Activated CD8-positive, alpha-beta T cell treated with anti-CD3 and anti-CD28 coated beads, Interleukin-2, amount 10 ng/mL, durations not matched to agents 7 days and 5 days (primary cell): ENCODE measurements around the gene ACO1. TPM values are rescaled to one million over a fixed set of nuclear protein-coding genes. Genes with fewer than 3 reads are reported as not detected.
A peak's percentile ranks its signal among the peaks of the same experiment; 100 is the strongest.

Experiments used
- ATAC-seq: fragments of 150-1000 bp; cut with Tn5 transposase; one replicate; pipeline ENCODE4 v1.10.0; 2021; ENCODE audit warnings: moderate library complexity
- CTCF ChIA-PET: fragments of 350-600 bp; sonication (Branson Sonifier 250); formaldehyde crosslinking; loops from one replicate; lab custom pipeline; 2021; ENCODE audit warnings: antibody characterized with exemption; lab: Charles Lee
- POLR2A ChIA-PET: fragments of 350-600 bp; sonication (Branson Sonifier 250); formaldehyde crosslinking; loops from one replicate; lab custom pipeline; 2021; ENCODE audit warnings: antibody characterized with exemption; lab: Charles Lee
- DNase-seq: peaks from one replicate; pipeline ENCODE4 v3.0.0-alpha.2; 2020
- H3K27ac Mint-ChIP-seq: one replicate; pipeline ENCODE4 v1.8.0; 2021; ENCODE audit warnings: mild to moderate bottlenecking, mixed read lengths
- H3K27me3 Mint-ChIP-seq: one replicate; pipeline ENCODE4 v1.8.0; 2021; ENCODE audit warnings: low read depth, mixed read lengths
- H3K36me3 Mint-ChIP-seq: one replicate; pipeline ENCODE4 v1.8.0; 2021; ENCODE audit warnings: low read depth, mixed read lengths
- H3K4me1 Mint-ChIP-seq: one replicate; pipeline ENCODE4 v1.8.0; 2021; ENCODE audit warnings: low read depth, mixed read lengths
- H3K4me3 Mint-ChIP-seq: one replicate; pipeline ENCODE4 v1.8.0; 2021; ENCODE audit warnings: mild to moderate bottlenecking, mixed read lengths
- H3K9me3 Mint-ChIP-seq: one replicate; pipeline ENCODE4 v1.8.0; 2022; ENCODE audit warnings: mixed read lengths; ENCODE audit not compliant: insufficient read depth
- total RNA-seq, 2 experiments: library from RNA; stranded (reverse); gene quantifications; one replicate each; pipeline ENCODE4 v1.2.3, GENCODE V29; 2021

Gene ACO1
- 1 to 10 TPM; 8.6 to 8.8 TPM for total RNA-seq

- no peaks in the 10 kb centered on the region for H3K9me3 Mint-ChIP-seq
- ChIA-PET POLR2A (interaction anchor here (0.6 to 1.2 kb wide), 6 partner anchors 118 to 196 kb away, joined by 3 to 6 read pairs (median 3); partner anchors contain the start of genes NDUFB6 and RIGI), CTCF (interaction anchor here (0.7 to 5.4 kb wide), 10 partner anchors 12 to 584 kb away, joined by 3 to 86 read pairs (median 6); partner anchors contain the start of genes NDUFB6 and RIGI)
- H3K4me3 Mint-ChIP-seq = peak within 1 kb of the TSS; percentile 78
- H3K27me3 Mint-ChIP-seq = peaks cover 31% of the 10 kb centered on the region
- H3K36me3 Mint-ChIP-seq = no peaks in the 10 kb centered on the region
- peak; percentile 98 for ATAC-seq
- H3K4me1 Mint-ChIP-seq = peaks cover 11% of the 10 kb centered on the region
- peak; percentile 87 for DNase-seq
- no peak within 1 kb of the TSS for H3K27ac Mint-ChIP-seq
Observed at GRCh38 chr9:32384364-32385151, at the start of gene ACO1. Gene ACO1 (plus strand): TSS chr9:32384643. CDS start chr9:32405507, 20,864 bp downstream.

GRCh38 chr9:32334916-32335895, 49.2 kb upstream of the ACO1 start:
- DNase-seq (no peak), ATAC-seq (no peak)
- POLR2A ChIA-PET = no interaction called here
- Mint-ChIP-seq H3K27me3 (peaks cover 7% of the 10 kb centered on the region), H3K27ac (no peak overlapping the region), H3K36me3 (no peaks in the 10 kb centered on the region), H3K4me3 (no peak overlapping the region), H3K9me3 (no peaks in the 10 kb centered on the region), H3K4me1 (no peaks in the 10 kb centered on the region)
- CTCF ChIA-PET = interaction anchor here (1.0 kb wide), 1 partner anchor 44 kb away, joined by 3 read pairs; no protein-coding TSS in a partner anchor

GRCh38 chr9:32339424-32339823, 45.0 kb upstream of the ACO1 start:
- ChIA-PET POLR2A (no interaction called here), CTCF (interaction anchor here (1.3 kb wide), 1 partner anchor 240 kb away, joined by 4 read pairs; no protein-coding TSS in a partner anchor)
- Mint-ChIP-seq H3K27ac (no peak overlapping the region), H3K4me1 (peaks cover 4% of the 10 kb centered on the region), H3K9me3 (no peaks in the 10 kb centered on the region), H3K36me3 (no peaks in the 10 kb centered on the region), H3K4me3 (no peak overlapping the region), H3K27me3 (peaks cover 3% of the 10 kb centered on the region)
- ATAC-seq (no peak), DNase-seq (no peak)

- ChIA-PET POLR2A (no interaction called here), CTCF (no interaction called here)
- Mint-ChIP-seq H3K4me3 (no peak overlapping the region), H3K9me3 (no peaks in the 10 kb centered on the region), H3K27me3 (peaks cover 3% of the 10 kb centered on the region), H3K4me1 (peaks cover 6% of the 10 kb centered on the region), H3K36me3 (no peaks in the 10 kb centered on the region), H3K27ac (no peak overlapping the region)
- ATAC-seq = no peak
- DNase-seq = no peak
Observed at GRCh38 chr9:32340361-32340760, 44.1 kb upstream of the ACO1 start.

GRCh38 chr9:32344551-32345182, 39.8 kb upstream of the ACO1 start:
- Mint-ChIP-seq H3K4me1 (peaks cover 6% of the 10 kb centered on the region), H3K9me3 (no peaks in the 10 kb centered on the region), H3K27ac (no peak overlapping the region), H3K27me3 (no peaks in the 10 kb centered on the region), H3K36me3 (no peaks in the 10 kb centered on the region), H3K4me3 (no peak overlapping the region)
- ChIA-PET CTCF (no interaction called here), POLR2A (no interaction called here)
- ATAC-seq (peak; percentile 74), DNase-seq (no peak)

GRCh38 chr9:32345243-32345642, 39.2 kb upstream of the ACO1 start:
- Mint-ChIP-seq H3K27ac (no peak overlapping the region), H3K4me1 (peaks cover 6% of the 10 kb centered on the region), H3K36me3 (no peaks in the 10 kb centered on the region), H3K27me3 (no peaks in the 10 kb centered on the region), H3K9me3 (no peaks in the 10 kb centered on the region), H3K4me3 (no peak overlapping the region)
- DNase-seq (no peak), ATAC-seq (no peak)
- ChIA-PET POLR2A (interaction anchor here (0.6 kb wide), 1 partner anchor 219 kb away, joined by 3 read pairs; no protein-coding TSS in a partner anchor), CTCF (no interaction called here)

- H3K9me3 Mint-ChIP-seq = no peaks in the 10 kb centered on the region
- no peak for ATAC-seq
- CTCF ChIA-PET = interaction anchor here (1.7 kb wide), 1 partner anchor 31 kb away, joined by 6 read pairs; no protein-coding TSS in a partner anchor
Observed at GRCh38 chr9:32347571-32347970, 36.9 kb upstream of the ACO1 start.

GRCh38 chr9:32348106-32348695, 36.2 kb upstream of the ACO1 start:
- CTCF ChIA-PET = no interaction called here
- Mint-ChIP-seq H3K36me3 (no peaks in the 10 kb centered on the region), H3K9me3 (no peaks in the 10 kb centered on the region), H3K27me3 (no peaks in the 10 kb centered on the region), H3K4me3 (no peak overlapping the region), H3K27ac (no peak overlapping the region), H3K4me1 (peaks cover 6% of the 10 kb centered on the region)
- DNase-seq (no peak), ATAC-seq (no peak)
- POLR2A ChIA-PET = no interaction called here

More at GRCh38 chr9:32347571-32347970, 36.9 kb upstream of the ACO1 start:
- Mint-ChIP-seq H3K36me3 (no peaks in the 10 kb centered on the region), H3K4me3 (no peak overlapping the region), H3K4me1 (peaks cover 6% of the 10 kb centered on the region), H3K27me3 (no peaks in the 10 kb centered on the region), H3K27ac (no peak overlapping the region)
- no peak for DNase-seq
- POLR2A ChIA-PET = no interaction called here

GRCh38 chr9:32349013-32349412, 35.4 kb upstream of the ACO1 start:
- Mint-ChIP-seq H3K27ac (no peak overlapping the region), H3K27me3 (no peaks in the 10 kb centered on the region), H3K4me3 (no peak overlapping the region), H3K9me3 (no peaks in the 10 kb centered on the region), H3K36me3 (no peaks in the 10 kb centered on the region), H3K4me1 (peaks cover 5% of the 10 kb centered on the region)
- ATAC-seq = no peak
- no peak for DNase-seq
- ChIA-PET CTCF (no interaction called here), POLR2A (no interaction called here)

- ChIA-PET CTCF (interaction anchor here (1.7 kb wide), 1 partner anchor 28 kb away, joined by 4 read pairs; no protein-coding TSS in a partner anchor), POLR2A (interaction anchor here (0.6 kb wide), 1 partner anchor 1334 kb away, joined by 3 read pairs; no protein-coding TSS in a partner anchor)
- no peaks in the 10 kb centered on the region for H3K4me1 Mint-ChIP-seq
- no peaks in the 10 kb centered on the region for H3K9me3 Mint-ChIP-seq
- no peak overlapping the region for H3K27ac Mint-ChIP-seq
- DNase-seq (no peak), ATAC-seq (no peak)
- H3K4me3 Mint-ChIP-seq = no peak overlapping the region
- H3K27me3 Mint-ChIP-seq = peaks cover 3% of the 10 kb centered on the region
- H3K36me3 Mint-ChIP-seq = no peaks in the 10 kb centered on the region
Observed at GRCh38 chr9:32350682-32351081, 33.8 kb upstream of the ACO1 start.

GRCh38 chr9:32351845-32352244, 32.6 kb upstream of the ACO1 start:
- Mint-ChIP-seq H3K36me3 (no peaks in the 10 kb centered on the region), H3K4me3 (no peak overlapping the region), H3K27me3 (peaks cover 4% of the 10 kb centered on the region), H3K27ac (no peak overlapping the region), H3K4me1 (no peaks in the 10 kb centered on the region), H3K9me3 (no peaks in the 10 kb centered on the region)
- DNase-seq = no peak
- ATAC-seq = no peak
- CTCF ChIA-PET = interaction anchor here (1.7 kb wide), 1 partner anchor 27 kb away, joined by 4 read pairs; no protein-coding TSS in a partner anchor
- POLR2A ChIA-PET = no interaction called here
